ENCODE results near the gene CFAP45. TPM values are rescaled to one million over a fixed set of nuclear protein-coding genes. Genes with fewer than 3 reads are reported as not detected.

Gene CFAP45
- total RNA-seq, 2 donors from 2014 or later, result 0.49 to 0.55 TPM

DNA sequence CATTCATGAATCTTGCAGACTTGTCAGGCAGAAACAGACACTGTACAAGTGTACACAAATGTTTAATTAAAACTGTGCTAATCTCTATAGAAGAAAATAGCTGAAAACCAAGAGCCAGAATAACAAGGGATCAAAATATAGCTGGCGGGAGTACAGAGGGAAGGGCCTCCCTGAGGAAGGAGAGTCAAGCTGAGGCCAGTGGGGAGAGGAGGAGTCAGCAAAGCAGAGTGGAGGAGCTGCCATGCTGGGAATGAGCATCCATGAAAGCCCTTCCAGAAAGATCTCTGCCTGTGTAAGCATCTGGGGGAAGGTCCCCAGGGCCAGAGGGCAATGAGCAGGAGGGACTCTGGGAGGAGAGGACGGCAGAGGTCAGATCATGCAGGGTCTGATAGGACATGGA lies 58.2 kb downstream of the CFAP45 start:
- H3K27ac ChIP-seq (ENCODE audit: low read depth, low read length), result no peak overlapping the region
- no peak overlapping the region for H3K9ac ChIP-seq (ENCODE audit: extremely low read depth, low read length, poor library complexity, severe bottlenecking)
- H3K9me3 ChIP-seq (ENCODE audit: control insufficient read depth, low read length), result no peaks in the 10 kb centered on the region
- no peaks in the 10 kb centered on the region for H3K36me3 ChIP-seq (ENCODE audit: control insufficient read depth, insufficient read depth, low read length)
- Mint-ChIP-seq H3K36me3 (ENCODE audit: low read depth) (no peaks in the 10 kb centered on the region), H3K27ac (no peak overlapping the region), H3K9me3 (no peaks in the 10 kb centered on the region), H3K4me3 (no peak overlapping the region), H3K4me1 (peaks cover 26% of the 10 kb centered on the region), H3K27me3 (ENCODE audit: insufficient read depth) (peaks cover 23% of the 10 kb centered on the region)
- DNase-seq, result no peak
- H3K27me3 ChIP-seq (ENCODE audit: control insufficient read depth, insufficient read depth, low read length, poor library complexity, severe bottlenecking), result no peaks in the 10 kb centered on the region
- H3K4me1 ChIP-seq (ENCODE audit: control insufficient read depth, insufficient read depth, low read length), result peaks cover 11% of the 10 kb centered on the region
- TF ChIP-seq, protein P1, sequence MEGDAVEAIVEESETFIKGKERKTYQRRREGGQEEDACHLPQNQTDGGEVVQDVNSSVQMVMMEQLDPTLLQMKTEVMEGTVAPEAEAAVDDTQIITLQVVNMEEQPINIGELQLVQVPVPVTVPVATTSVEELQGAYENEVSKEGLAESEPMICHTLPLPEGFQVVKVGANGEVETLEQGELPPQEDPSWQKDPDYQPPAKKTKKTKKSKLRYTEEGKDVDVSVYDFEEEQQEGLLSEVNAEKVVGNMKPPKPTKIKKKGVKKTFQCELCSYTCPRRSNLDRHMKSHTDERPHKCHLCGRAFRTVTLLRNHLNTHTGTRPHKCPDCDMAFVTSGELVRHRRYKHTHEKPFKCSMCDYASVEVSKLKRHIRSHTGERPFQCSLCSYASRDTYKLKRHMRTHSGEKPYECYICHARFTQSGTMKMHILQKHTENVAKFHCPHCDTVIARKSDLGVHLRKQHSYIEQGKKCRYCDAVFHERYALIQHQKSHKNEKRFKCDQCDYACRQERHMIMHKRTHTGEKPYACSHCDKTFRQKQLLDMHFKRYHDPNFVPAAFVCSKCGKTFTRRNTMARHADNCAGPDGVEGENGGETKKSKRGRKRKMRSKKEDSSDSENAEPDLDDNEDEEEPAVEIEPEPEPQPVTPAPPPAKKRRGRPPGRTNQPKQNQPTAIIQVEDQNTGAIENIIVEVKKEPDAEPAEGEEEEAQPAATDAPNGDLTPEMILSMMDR (conservative IDR thresholded peaks at IDR 0.05), result no peak
- 92 to 100% methylated on average over 1 to 2 of the region's 2 CpGs for WGBS, 2 experiments (ENCODE audit: insufficient coverage in 1 of 2, insufficient read length in 1 of 2)
- H3K4me3 ChIP-seq (ENCODE audit: low read length), result no peak overlapping the region

DNA sequence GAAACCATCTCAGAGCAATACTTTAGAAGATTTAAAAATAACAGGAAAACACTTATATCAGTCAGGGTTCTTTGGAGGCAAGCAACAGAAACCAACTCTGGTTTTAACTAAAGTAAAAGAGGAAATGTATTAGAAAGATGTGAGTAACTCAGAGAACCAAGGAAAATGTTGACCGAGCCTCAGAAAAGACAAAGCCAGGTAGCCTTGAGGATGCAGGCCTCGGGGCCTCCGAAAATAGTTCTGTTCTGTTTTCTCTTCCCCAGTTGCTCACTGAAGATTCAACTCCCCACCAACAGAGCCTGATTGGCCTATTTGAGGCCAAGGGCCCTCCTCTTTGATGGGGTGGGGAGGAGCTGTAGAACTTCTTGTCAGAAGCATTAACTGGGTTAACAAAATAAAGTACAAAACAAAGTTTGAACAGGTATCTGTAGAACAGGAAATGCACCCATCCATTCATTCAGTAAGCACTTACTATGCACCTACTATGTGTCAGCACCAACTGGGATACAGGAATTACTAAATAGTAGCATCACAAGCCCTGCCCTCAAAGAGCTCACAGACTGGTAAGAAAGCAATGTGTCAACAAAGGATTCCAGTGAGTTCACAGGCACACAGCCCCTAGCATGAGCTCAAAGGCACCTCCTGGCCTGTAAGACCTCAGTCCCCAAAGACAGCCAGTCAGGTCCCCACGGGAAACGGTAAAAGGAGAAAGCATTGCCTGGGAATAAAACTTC lies 60.7 kb downstream of the CFAP45 start:
- no peaks in the 10 kb centered on the region for H3K9me3 ChIP-seq (ENCODE audit: control insufficient read depth, low read length)
- Mint-ChIP-seq H3K36me3 (ENCODE audit: low read depth) (no peaks in the 10 kb centered on the region), H3K27ac (no peak overlapping the region), H3K4me3 (no peak overlapping the region), H3K4me1 (peaks cover 24% of the 10 kb centered on the region), H3K27me3 (ENCODE audit: insufficient read depth) (peaks cover 32% of the 10 kb centered on the region), H3K9me3 (no peaks in the 10 kb centered on the region)
- WGBS, 2 experiments (ENCODE audit: insufficient coverage in 1 of 2, insufficient read length in 1 of 2), result 89 to 94% methylated on average over 2 to 5 of the region's 5 CpGs
- no peak overlapping the region for H3K27ac ChIP-seq (ENCODE audit: low read depth, low read length)
- peaks cover 16% of the 10 kb centered on the region for H3K27me3 ChIP-seq (ENCODE audit: control insufficient read depth, insufficient read depth, low read length, poor library complexity, severe bottlenecking)
- TF ChIP-seq, protein P1 (conservative IDR thresholded peaks at IDR 0.05), result no peak
- H3K4me1 ChIP-seq (ENCODE audit: control insufficient read depth, insufficient read depth, low read length), result peaks cover 11% of the 10 kb centered on the region
- no peak overlapping the region for H3K4me3 ChIP-seq (ENCODE audit: low read length)
- H3K36me3 ChIP-seq (ENCODE audit: control insufficient read depth, insufficient read depth, low read length), result no peaks in the 10 kb centered on the region
- H3K9ac ChIP-seq (ENCODE audit: extremely low read depth, low read length, poor library complexity, severe bottlenecking), result no peak overlapping the region
- DNase-seq, result no peak

DNA sequence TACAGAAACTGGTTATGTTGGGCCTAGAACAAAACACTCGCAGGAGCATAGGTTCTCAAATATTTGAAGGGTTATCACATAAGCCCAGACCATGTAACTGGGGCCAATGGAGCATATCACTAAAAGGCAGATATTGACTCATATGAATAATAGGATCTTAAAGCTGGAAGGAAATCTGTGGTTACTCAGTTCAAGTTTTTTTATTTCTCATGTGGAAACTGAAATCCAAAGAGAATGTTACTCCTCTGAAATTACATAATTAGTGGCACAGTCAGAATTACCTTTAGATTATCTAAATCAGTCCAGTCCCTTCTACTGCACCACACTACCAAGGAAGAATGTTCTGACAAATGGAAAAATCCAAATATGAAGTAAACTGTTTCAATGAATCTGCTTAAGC lies 61.2 kb downstream of the CFAP45 start:
- H3K4me1 ChIP-seq (ENCODE audit: control insufficient read depth, insufficient read depth, low read length), result peaks cover 11% of the 10 kb centered on the region
- no peak overlapping the region for H3K9ac ChIP-seq (ENCODE audit: extremely low read depth, low read length, poor library complexity, severe bottlenecking)
- peaks cover 34% of the 10 kb centered on the region for H3K27me3 Mint-ChIP-seq (ENCODE audit: insufficient read depth)
- H3K9me3 ChIP-seq (ENCODE audit: control insufficient read depth, low read length), result no peaks in the 10 kb centered on the region
- no peak overlapping the region for H3K4me3 ChIP-seq (ENCODE audit: low read length)
- H3K4me1 Mint-ChIP-seq, result peaks cover 24% of the 10 kb centered on the region
- TF ChIP-seq, protein P1 (conservative IDR thresholded peaks at IDR 0.05), result no peak
- no peaks in the 10 kb centered on the region for H3K9me3 Mint-ChIP-seq
- no peak overlapping the region for H3K27ac Mint-ChIP-seq
- DNase-seq, result no peak
- no peak overlapping the region for H3K27ac ChIP-seq (ENCODE audit: low read depth, low read length)
- H3K27me3 ChIP-seq (ENCODE audit: control insufficient read depth, insufficient read depth, low read length, poor library complexity, severe bottlenecking), result peaks cover 22% of the 10 kb centered on the region
- H3K4me3 Mint-ChIP-seq, result no peak overlapping the region
- no peaks in the 10 kb centered on the region for H3K36me3 Mint-ChIP-seq (ENCODE audit: low read depth)
- H3K36me3 ChIP-seq (ENCODE audit: control insufficient read depth, insufficient read depth, low read length), result no peaks in the 10 kb centered on the region
- WGBS, 2 experiments (ENCODE audit: insufficient coverage in 1 of 2, insufficient read length in 1 of 2), result 91 to 100% methylated on average over 1 of the region's 1 CpG

Data from endodermal cell (in vitro differentiated cells).